GM19452 (cell line): ENCODE measurements around the gene HOXB4.

ENCODE experiments used
- ATAC-seq: cut with Tn5 transposase; IDR thresholded peaks from one replicate; pipeline ENCODE4 v1.9.1; 2021; ENCODE audit not compliant: unreplicated experiment

HOXB4 gene

GRCh38 chr17:48577946-48578615 lies at the start of gene HOXB4:
TSS of gene HOXB4 (minus strand) at chr17:48578350. CDS start at chr17:48578319, 31 bp downstream.
- no peak for ATAC-seq

- ATAC-seq: no peak
Measured at GRCh38 chr17:48627118-48627597, 49.0 kb upstream of the HOXB4 start.

GRCh38 chr17:48626245-48627117 lies 48.3 kb upstream of the HOXB4 start, which contains the start of gene HOXB9:
TSS of gene HOXB9 (minus strand) at chr17:48626358. CDS start at chr17:48626269, 89 bp downstream.
- ATAC-seq: no peak

- no peak for ATAC-seq
Measured at GRCh38 chr17:48625495-48626244, 47.5 kb upstream of the HOXB4 start.

GRCh38 chr17:48624544-48625494 lies 46.7 kb upstream of the HOXB4 start:
- no peak for ATAC-seq

GRCh38 chr17:48624118-48624517 lies 46.0 kb upstream of the HOXB4 start:
- no peak for ATAC-seq

GRCh38 chr17:48623583-48623982 lies 45.4 kb upstream of the HOXB4 start:
- no peak for ATAC-seq

GRCh38 chr17:48622857-48623256 lies 44.7 kb upstream of the HOXB4 start:
- ATAC-seq: no peak

- no peak for ATAC-seq
Measured at GRCh38 chr17:48621410-48622392, 43.6 kb upstream of the HOXB4 start.

GRCh38 chr17:48620461-48621139 lies 42.5 kb upstream of the HOXB4 start:
- ATAC-seq: no peak

GRCh38 chr17:48619826-48620449 lies 41.8 kb upstream of the HOXB4 start:
- no peak for ATAC-seq

GRCh38 chr17:48618256-48618896 lies 40.2 kb upstream of the HOXB4 start:
- ATAC-seq: no peak

- ATAC-seq: no peak
Measured at GRCh38 chr17:48617471-48618255, 39.5 kb upstream of the HOXB4 start.

- ATAC-seq: no peak
Measured at GRCh38 chr17:48616717-48617470, 38.7 kb upstream of the HOXB4 start.

GRCh38 chr17:48615963-48616716 lies 38.0 kb upstream of the HOXB4 start:
- no peak for ATAC-seq
